ENCODE data around the gene PSAPL1.
A peak's percentile ranks its signal among the peaks of the same experiment; 100 is the strongest.
"Not testable (repeated sequence)": the region's sequence is repeated elsewhere in the genome, so short reads cannot be mapped to it uniquely, and the experiment has no call there.

The PSAPL1 gene

GRCh38 chr4:7458066-7458425, 23.3 kb upstream of the PSAPL1 start:
- no peak for DNase-seq (ENCODE audit: low spot score)

- no peak for DNase-seq (ENCODE audit: low spot score)
Observed at GRCh38 chr4:7457201-7458065, 22.7 kb upstream of the PSAPL1 start.

DNA sequence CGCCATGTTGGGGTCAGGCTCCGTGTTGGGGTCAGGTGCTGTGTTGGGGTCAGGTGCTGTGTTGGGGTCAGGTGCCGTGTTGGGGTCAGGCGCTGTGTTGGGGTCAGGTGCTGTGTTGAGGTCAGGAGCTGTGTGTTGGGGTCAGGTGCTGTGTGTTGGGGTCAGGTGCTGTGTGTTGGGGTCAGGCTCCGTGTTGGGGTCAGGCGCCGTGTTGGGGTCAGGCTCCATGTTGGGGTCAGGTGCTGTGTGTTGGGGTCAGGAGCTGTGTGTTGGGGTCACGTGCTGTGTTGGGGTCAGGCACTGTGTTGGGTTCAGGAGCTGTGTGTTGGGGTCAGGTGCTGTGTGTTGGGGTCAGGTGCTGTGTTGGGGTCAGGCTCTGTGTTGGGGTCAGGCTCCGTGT, 18.1 kb upstream of the PSAPL1 start:
- not testable (repeated sequence) for DNase-seq (ENCODE audit: low spot score)

- DNase-seq (ENCODE audit: low spot score): no peak
Observed at GRCh38 chr4:7451800-7452199, 17.1 kb upstream of the PSAPL1 start.

DNA sequence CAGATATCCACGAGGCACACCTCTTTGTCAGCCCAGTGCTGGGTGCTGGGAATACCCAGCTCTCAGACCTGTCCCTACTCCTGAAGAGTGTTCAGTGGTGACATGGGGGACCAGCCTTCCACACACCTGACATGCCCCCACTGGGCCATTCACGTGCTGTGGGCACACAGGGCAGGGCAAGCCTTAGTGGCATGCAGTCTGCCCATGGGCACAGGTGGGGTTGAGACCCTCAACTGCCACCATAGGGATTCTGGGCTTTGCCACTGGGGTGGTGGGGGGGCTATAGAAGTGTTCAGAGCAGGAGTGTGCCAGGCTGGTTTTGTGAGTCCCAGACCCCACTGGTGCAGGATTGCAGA, 16.7 kb upstream of the PSAPL1 start:
- no peak for DNase-seq (ENCODE audit: low spot score)

GRCh38 chr4:7450775-7451433, 16.2 kb upstream of the PSAPL1 start:
- DNase-seq (ENCODE audit: low spot score): no peak

DNA sequence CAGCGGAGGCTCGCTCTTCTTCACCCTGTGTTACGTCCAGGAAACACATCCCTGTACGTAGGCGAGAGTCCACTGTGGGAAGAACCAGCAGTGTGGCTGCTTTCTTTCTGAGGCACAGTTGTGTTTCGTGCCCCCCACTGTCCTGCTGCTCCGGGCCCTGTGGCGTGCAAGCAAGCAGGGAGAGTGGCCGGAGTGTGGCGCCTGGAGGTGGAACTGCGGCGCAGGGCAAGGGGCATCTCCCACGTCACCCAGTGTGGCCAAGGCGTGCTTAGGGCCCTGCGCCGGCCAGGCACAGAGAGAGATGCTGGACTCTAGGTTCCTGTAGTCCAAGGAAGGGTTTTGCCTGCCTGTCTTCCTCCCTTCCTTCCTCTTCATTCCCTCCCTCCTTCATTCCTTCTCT, 13.3 kb upstream of the PSAPL1 start:
- no peak for DNase-seq (ENCODE audit: low spot score)

GRCh38 chr4:7447236-7447635, 12.5 kb upstream of the PSAPL1 start:
- no peak for DNase-seq (ENCODE audit: low spot score)

DNA sequence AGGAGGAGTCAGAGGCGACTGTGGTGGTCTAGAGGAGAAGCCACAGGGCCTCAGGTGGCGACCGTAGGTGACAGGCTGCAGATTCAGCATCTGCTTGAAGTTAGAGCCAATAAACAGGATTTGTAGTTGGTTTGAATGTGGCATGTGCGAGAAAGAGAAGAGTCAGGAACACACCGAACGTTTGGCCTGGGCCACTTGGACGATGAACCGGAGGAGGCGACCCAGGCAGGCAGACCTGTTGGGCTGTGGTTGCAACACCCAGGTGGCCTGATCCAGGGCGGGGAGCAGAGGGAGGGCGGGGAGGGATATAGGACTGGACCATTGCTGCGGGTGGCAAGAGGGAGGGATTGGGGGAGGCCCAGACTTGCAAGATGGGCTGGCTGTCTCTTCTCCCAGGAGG, 10.0 kb upstream of the PSAPL1 start:
- no peak for DNase-seq (ENCODE audit: low spot score)

DNA sequence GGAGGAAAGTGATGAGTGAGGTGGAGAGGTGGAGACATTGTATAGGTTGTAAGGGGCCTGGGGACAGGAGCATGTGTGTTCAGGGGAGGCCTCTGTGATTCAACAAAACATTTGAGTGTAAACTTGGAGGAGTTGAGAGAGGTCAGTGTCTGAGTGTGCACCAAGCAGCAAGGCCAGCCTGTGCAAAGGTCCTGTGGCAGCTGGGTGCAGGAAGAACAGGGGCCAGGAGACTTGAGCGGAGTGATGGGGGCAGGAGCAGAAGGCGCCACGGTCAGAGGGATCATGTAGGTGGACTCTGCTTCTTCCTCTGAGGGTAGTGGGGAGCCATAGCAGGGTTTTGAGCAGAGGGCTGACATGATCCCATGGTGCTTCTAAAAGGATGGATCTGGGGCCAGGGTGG, 9.6 kb upstream of the PSAPL1 start:
- DNase-seq (ENCODE audit: low spot score): no peak

DNA sequence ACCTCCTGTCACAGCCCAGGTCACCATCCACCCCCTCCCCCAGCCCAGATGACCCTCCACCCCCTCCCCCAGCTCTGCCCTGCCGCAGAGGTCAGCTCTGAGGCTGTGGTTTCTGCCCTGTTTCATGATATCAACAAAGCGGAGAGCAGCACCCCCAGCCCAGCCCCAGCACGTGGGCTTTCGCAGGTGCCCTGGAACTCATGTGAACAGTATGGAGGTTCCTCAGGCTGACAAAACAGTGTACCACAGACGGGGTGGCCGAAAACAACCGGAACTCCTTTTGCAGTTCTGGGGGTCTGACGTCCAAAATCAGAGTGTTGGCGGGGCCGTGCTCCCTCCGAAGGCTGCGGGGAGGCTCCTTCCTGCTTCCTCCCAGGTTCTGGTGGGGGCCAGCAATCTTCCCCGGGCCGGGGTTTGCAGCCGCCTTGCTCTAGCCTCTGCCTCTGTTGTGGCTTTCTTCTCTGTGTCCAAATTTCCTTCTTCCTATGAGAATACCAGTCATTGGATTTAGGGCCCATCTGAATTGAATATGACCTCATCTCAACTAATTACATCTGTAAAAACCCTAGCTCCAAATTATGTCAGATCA, 7.9 kb upstream of the PSAPL1 start:
- no peak for DNase-seq (ENCODE audit: low spot score)

GRCh38 chr4:7441201-7441600, 6.5 kb upstream of the PSAPL1 start:
- no peak for DNase-seq (ENCODE audit: low spot score)

- no peak for DNase-seq (ENCODE audit: low spot score)
Observed at GRCh38 chr4:7439699-7440098, 5.0 kb upstream of the PSAPL1 start.

GRCh38 chr4:7436256-7436655, 1.5 kb upstream of the PSAPL1 start:
- DNase-seq (ENCODE audit: low spot score): no peak

DNA sequence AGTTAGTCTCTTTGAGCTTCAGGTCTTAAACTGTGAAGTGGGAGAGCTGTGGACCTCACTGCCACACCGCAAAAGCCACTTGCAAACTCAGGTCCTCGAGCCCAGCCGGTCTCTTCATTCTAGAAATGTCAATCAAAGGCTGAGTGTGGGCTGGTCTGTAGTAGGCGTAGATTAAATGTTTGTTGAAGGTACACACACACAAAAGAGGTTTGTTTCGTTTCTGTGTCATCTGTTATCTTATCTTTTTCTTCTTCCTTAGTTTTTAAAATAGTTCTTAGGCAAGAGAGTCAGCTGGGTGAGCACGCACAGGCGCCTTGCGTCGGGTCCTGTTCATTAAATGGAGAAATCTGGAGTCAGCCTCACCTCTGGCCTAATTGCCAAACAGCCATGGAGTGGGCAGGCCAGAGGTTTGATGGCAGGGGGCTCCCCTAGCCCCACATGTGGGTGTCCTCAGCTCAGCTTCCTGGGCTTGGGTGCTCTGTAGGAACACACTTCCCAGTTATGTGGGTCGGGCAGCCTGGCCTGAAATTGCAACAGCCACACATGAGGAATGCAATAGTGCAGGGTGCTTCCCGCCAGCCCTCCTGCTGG, 836 bp upstream of the PSAPL1 start:
- peak; percentile 15 for DNase-seq (ENCODE audit: low spot score)

GRCh38 chr4:7434141-7434765, 477 bp downstream of the PSAPL1 start:
- no peak for DNase-seq (ENCODE audit: low spot score)

DNA sequence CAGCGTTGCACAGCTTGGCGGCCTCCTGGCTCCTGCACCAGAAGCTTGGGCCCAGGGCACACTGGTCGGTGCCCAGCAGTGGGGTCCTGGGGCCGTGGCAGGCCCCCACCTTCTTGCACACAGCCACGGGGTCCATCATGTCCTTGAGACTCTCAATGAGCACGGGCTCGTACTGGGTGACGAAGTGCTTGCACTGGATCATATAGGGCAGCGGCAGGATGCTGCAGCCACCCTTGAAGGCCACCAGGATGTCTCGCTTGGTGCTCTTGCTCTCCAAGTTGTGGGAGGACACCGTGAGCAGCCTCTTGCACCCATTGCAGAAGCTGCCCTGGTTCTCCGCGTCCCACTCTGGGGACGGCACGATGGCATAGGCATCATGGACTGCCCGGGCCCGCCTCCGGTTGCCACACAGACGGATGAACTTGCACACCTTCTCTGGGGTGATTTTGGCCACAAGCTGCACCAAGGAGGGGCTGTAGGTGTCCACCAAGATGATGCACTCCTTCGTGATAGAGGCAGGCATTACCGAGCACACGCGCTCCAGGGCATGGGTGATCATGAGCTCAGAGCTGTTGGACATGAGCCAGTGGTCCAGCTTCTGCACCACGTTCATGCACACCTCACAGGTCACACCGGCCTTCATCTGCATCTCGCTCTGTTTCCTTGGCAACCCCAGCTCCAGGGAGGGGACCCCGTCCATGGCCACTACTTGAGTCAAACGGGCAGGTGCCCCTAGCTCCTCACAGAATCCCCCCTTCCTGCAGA, 1.2 kb downstream of the PSAPL1 start:
- no peak for DNase-seq (ENCODE audit: low spot score)

- no peak for DNase-seq (ENCODE audit: low spot score)
Observed at GRCh38 chr4:7432531-7433375, 2.0 kb downstream of the PSAPL1 start.

- DNase-seq (ENCODE audit: low spot score): no peak
Observed at GRCh38 chr4:7431696-7432530, 2.8 kb downstream of the PSAPL1 start.
